ENCODE data around the gene SCN2B. TPM values are rescaled to one million over a fixed set of nuclear protein-coding genes. Genes with fewer than 3 reads are reported as not detected.

SCN2B gene, protein sequence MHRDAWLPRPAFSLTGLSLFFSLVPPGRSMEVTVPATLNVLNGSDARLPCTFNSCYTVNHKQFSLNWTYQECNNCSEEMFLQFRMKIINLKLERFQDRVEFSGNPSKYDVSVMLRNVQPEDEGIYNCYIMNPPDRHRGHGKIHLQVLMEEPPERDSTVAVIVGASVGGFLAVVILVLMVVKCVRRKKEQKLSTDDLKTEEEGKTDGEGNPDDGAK
- 1 to 10 TPM; 3.4 to 8.2 TPM for total RNA-seq

DNA sequence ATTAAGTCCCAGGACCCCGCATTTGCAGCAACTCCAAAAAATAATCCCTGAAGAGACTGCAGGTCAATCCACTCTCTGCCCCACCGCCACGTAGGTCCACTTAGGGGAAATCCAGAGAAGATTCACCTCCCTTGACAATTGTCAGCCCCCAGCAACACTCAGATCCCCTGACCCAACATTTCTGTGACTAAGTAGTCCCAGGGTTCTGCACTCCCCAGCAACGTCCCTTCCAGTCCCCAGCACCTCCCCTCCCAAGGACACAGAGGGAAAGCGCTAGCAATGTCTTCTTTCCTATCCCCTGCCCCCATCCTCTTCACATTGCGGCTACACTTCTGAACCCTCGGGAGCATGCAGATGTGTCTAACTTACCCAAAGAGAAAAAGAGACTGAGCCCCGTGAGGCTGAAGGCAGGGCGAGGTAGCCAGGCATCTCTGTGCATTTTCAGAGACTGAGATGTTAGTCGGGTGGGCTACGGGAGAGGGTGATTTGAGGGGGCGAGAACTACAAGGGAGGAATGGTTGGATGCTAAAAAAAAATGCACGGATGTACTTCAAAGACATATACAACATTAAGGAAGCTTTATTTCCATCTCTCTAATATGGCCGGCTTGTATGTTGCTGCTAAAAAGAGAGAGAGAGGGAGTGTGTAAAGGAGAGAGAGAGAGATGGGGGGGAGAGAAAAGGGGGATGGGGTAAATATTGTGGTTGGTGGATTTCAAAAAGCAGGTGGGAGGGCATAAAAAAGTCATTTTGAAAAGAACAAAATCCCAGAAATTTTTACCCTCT, at the start of gene SCN2B:
SCN2B (minus strand) TSS at position 647 of the 785 bp plus-strand sequence; CDS start at position 439, 208 bp downstream.
- Histone ChIP-seq H3K9me3 (no peaks in the 10 kb centered on the region), H3K4me3 (peak within 1 kb of the TSS; percentile 47 to 55), H3K27ac (peak within 1 kb of the TSS; percentile 78 to 92), H3K4me1 (peaks cover 0 to 23% of the 10 kb centered on the region in 2 donors), H3K36me3 (no peaks in the 10 kb centered on the region), H3K27me3 (no peaks in the 10 kb centered on the region)
- no peak for DNase-seq (ENCODE audit: low spot score)
- TF ChIP-seq, protein P1, sequence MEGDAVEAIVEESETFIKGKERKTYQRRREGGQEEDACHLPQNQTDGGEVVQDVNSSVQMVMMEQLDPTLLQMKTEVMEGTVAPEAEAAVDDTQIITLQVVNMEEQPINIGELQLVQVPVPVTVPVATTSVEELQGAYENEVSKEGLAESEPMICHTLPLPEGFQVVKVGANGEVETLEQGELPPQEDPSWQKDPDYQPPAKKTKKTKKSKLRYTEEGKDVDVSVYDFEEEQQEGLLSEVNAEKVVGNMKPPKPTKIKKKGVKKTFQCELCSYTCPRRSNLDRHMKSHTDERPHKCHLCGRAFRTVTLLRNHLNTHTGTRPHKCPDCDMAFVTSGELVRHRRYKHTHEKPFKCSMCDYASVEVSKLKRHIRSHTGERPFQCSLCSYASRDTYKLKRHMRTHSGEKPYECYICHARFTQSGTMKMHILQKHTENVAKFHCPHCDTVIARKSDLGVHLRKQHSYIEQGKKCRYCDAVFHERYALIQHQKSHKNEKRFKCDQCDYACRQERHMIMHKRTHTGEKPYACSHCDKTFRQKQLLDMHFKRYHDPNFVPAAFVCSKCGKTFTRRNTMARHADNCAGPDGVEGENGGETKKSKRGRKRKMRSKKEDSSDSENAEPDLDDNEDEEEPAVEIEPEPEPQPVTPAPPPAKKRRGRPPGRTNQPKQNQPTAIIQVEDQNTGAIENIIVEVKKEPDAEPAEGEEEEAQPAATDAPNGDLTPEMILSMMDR (IDR thresholded peaks at IDR 0.05) = no peak

DNA sequence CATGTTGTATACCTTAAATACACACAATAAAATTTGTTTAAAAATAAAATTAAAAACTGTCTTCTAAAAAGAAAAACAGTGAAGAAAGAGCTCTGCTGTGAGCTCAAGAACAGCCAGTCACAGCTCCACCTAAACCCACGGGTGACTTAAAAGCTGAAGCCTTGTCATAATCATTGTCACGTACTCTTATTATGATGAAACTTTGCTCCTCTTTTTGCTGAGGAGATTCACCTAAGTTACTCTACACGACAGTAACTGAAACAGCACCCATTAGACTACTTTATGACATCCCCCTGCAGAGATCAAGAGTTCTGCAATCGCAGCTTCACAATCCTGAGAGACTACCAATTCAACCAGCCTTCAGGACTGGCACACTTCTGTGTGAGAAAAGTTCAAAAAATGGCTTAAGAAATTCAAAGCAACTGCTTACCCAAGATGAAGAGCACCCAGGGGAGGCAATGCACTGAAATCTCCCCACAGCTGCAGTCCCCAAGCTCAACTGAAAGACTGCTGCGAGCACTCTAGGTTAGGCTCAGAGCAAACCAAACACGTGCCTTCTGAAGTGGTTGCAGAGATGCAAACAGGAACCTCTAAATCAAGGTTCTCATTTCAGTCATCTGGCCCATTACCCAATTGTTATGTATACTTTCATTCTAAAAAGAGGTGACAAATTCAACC, 48.2 kb upstream of the SCN2B start, which contains the start of gene JAML:
JAML (minus strand) TSS at position 501 of the 678 bp plus-strand sequence. CDS start 10,145 bp downstream, outside the sequence.
- Histone ChIP-seq H3K4me1 (no peaks in the 10 kb centered on the region), H3K27ac (no peak within 1 kb of the TSS), H3K9me3 (no peaks in the 10 kb centered on the region)

DNA sequence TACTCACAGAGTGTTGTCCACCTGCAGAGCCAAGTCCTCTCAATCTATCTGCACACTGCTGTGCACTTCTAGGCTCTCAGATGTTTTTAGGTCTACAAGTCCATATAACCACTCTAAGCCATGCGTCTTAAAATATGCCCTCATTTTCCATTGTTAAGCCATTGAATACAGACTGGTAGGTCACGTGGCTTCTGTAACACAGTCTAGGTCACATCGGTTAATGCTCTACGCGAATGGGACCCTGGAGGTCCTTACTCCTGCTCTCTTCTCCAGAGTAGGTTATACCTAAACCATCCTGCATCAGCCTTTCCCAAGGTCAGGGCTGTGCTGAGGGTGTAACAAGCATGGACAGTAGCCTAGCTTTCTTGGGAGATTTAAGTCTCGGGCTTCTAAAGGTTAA, 47.6 kb upstream of the SCN2B start:
- peak overlapping the region in 1 of 2 donors; percentile 10 for H3K4me3 ChIP-seq
- TF ChIP-seq, protein P1 (IDR thresholded peaks at IDR 0.05) = no peak
- H3K36me3 ChIP-seq = no peaks in the 10 kb centered on the region
- H3K9me3 ChIP-seq = no peaks in the 10 kb centered on the region
- H3K27ac ChIP-seq = no peak overlapping the region
- no peak for DNase-seq (ENCODE audit: low spot score)
- H3K27me3 ChIP-seq = no peaks in the 10 kb centered on the region
- H3K4me1 ChIP-seq = no peaks in the 10 kb centered on the region

More for the DNA sequence above, 48.2 kb upstream of the SCN2B start, which contains the start of gene JAML:
- Histone ChIP-seq H3K36me3 (no peaks in the 10 kb centered on the region), H3K4me3 (peak within 1 kb of the TSS in 1 of 2 donors; percentile 10), H3K27me3 (no peaks in the 10 kb centered on the region)
- no peak for DNase-seq (ENCODE audit: low spot score)
- TF ChIP-seq, protein P1 (IDR thresholded peaks at IDR 0.05) = no peak

DNA sequence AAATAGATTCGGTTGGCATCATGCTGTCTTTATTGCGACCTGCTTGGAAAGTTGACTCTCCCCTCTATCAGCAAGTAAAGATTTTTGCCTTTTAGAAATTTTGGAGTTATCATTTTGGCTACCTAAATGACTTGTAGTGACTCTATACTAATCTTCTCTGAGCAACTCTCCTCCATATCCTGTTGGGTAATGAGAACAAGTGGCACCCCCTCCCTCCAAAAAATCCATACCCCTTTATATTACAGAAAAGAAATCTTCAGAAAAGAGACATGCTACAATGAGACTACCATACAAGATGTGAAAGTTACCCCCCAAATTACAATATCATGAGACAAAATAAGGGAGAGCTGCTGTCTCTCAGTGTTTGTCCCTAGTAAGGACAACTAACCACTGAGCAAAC, 47.1 kb upstream of the SCN2B start:
- no peaks in the 10 kb centered on the region for H3K4me1 ChIP-seq
- H3K27me3 ChIP-seq = no peaks in the 10 kb centered on the region
- H3K9me3 ChIP-seq = no peaks in the 10 kb centered on the region
- no peak for DNase-seq (ENCODE audit: low spot score)
- TF ChIP-seq, protein P1 (IDR thresholded peaks at IDR 0.05) = no peak
- H3K27ac ChIP-seq = no peak overlapping the region
- H3K36me3 ChIP-seq = no peaks in the 10 kb centered on the region
- H3K4me3 ChIP-seq = peak overlapping the region in 1 of 2 donors; percentile 10

DNA sequence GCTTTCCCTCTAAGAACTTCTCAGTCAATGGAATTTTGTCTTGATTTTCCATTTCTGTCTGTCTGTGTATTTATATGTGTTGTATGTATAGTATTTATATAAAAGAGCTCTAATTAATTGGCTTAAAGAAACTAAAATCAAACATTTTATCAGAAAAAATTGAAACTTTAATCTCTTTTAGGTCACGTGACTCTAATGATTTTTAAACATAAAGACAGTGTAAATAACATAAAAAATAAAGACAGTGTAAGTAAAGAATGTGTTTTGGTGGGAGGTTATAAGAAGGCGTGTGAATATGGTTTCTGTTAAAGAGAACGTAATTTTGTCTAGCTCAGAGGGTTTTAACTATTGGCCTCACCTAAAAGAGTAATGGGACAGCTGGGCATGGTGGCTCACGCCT, 46.0 kb upstream of the SCN2B start:
- no peaks in the 10 kb centered on the region for H3K27me3 ChIP-seq
- no peaks in the 10 kb centered on the region for H3K36me3 ChIP-seq
- no peaks in the 10 kb centered on the region for H3K4me1 ChIP-seq
- TF ChIP-seq, protein P1 (IDR thresholded peaks at IDR 0.05) = no peak
- no peak overlapping the region for H3K27ac ChIP-seq
- no peaks in the 10 kb centered on the region for H3K9me3 ChIP-seq
- no peak overlapping the region for H3K4me3 ChIP-seq
- DNase-seq (ENCODE audit: low spot score) = no peak

Data from right atrium auricular region (tissue), 2 donors.